ENCODE measurements around the gene NDUFS1.

GRCh38 chr2:206105038-206105437 lies 54.2 kb downstream of the NDUFS1 start:
- no peak for TF ChIP-seq CHD7 (IDR thresholded peaks at IDR 0.05; ENCODE audit: insufficient replicate concordance, low read length)
- no peak for TF ChIP-seq CTCF (IDR thresholded peaks at IDR 0.05; ENCODE audit: control extremely low read depth in 1 of 3, insufficient read depth in 1 of 3, low read depth in 1 of 3, low read length in 3 of 3)
- no peak for TF ChIP-seq RFX5 (IDR thresholded peaks at IDR 0.05; ENCODE audit: borderline replicate concordance, low read depth, low read length)
- TF ChIP-seq FOSL1 (IDR thresholded peaks at IDR 0.05; ENCODE audit: insufficient read depth, low read depth, low read length): no peak
- TF ChIP-seq POLR2A (IDR thresholded peaks at IDR 0.05; ENCODE audit: control extremely low read depth in 1 of 2, low read depth in 2 of 2, low read length in 2 of 2): no peak
- no peak for TF ChIP-seq POLR2AphosphoS5 (IDR thresholded peaks at IDR 0.05; ENCODE audit: low read depth, low read length)

Data from H1 (cell line).